Psoas muscle (tissue), 8 donors: Measurements from ENCODE around the gene KIAA1755. TPM values are rescaled to one million over a fixed set of nuclear protein-coding genes. Genes with fewer than 3 reads are reported as not detected.

Source experiments
- ATAC-seq, 4 donors: fragments of 200-7000 bp; cut with Tn5 transposase; one replicate each; pipeline ENCODE4 v1.9.1; 2020; ENCODE audit warnings: moderate library complexity in 3 of 4, mild to moderate bottlenecking in 2 of 4
- DNase-seq, 2 donors: peaks; one replicate each; pipeline ENCODE4 v3.0.0-alpha.2; 2020
- H3K27ac ChIP-seq: fragments of 200-600 bp; one replicate; pipeline ENCODE4 v1.8.0; 2022
- H3K27me3 ChIP-seq, 3 donors: fragments of 200-600 bp in 1 of 3; one replicate each; pipeline versions ENCODE4 v1.6.1 to v1.8.0; 2013 to 2022; ENCODE audit warnings: low read length in 2 of 3, mild to moderate bottlenecking in 2 of 3, moderate library complexity in 1 of 3; ENCODE audit not compliant: insufficient read depth in 3 of 3
- H3K36me3 ChIP-seq, 2 donors: fragments of 200-600 bp in 1 of 2; one replicate each; pipeline versions ENCODE4 v1.6.1 to v1.8.0; 2013 to 2022; ENCODE audit warnings: low read depth in 1 of 2, mild to moderate bottlenecking in 1 of 2, moderate library complexity in 1 of 2; ENCODE audit not compliant: insufficient read depth in 1 of 2
- H3K4me1 ChIP-seq: fragments of 200-600 bp; one replicate; pipeline ENCODE4 v1.8.0; 2022
- H3K4me3 ChIP-seq: fragments of 200-600 bp; one replicate; pipeline ENCODE4 v1.8.0; 2022; ENCODE audit warnings: mild to moderate bottlenecking
- H3K9me3 ChIP-seq: fragments of 200-600 bp; one replicate; pipeline ENCODE4 v1.8.0; 2022
- WGBS, 3 donors: extraction: QIAGEN DNeasy Blood & Tissue Kit; methylation state at CpG; one replicate each; pipeline versions ENCODE4 v1.1.6 to v1.1.7; 2013; 5-methylcytosine and 5-hydroxymethylcytosine counted together
- intact Hi-C, 2 donors: fragments of 100-400 bp; cut with DNase I; formaldehyde crosslinking; loops; one replicate each; pipeline versions ENCODE4 v1.11.0 to v1.14.2; 2022
- polyA plus RNA-seq, 3 donors: library from polyadenylated mRNA; stranded (reverse); fragments of 200-250 nt; gene quantifications; one replicate each; pipeline ENCODE4 v1.2.3, GENCODE V29; 2013
- total RNA-seq, 4 donors: library from RNA; stranded (reverse); fragmentation: NEBNext Ultra II Directional in 2 of 4; extraction: Animal tissue kit (Norgen Biotek cat#: 25700) in 2 of 4; gene quantifications; one replicate each; pipeline versions ENCODE4 v1.2.1 to v1.2.4, GENCODE V29; 2021 to 2023
- TF ChIP-seq, protein P1 (sequence below): fragments of 200-600 bp; IDR thresholded peaks from one replicate; pipeline ENCODE4 v1.8.0; 2022; ENCODE audit warnings: antibody characterized with exemption
- donor health status: healthy with polysubstance abuse.
- donor health status: DM: no; HTN: no; CAD: no; lungs with moderate emphysema.
- donor health status: Bipolar disorder and iron deficiency.
- donor health status: healthy.
- donor health status: DM: yes; HTN: yes; CAD: no.
- donor health status: DM: no; HTN: no; CAD: no.
- donor health status: DM: no; HTN: no; CAD: no.
- donor health status: DM: yes; HTN: yes; CAD: no.

Gene KIAA1755
- total and polyA plus RNA-seq, 7 donors: 0.16 to 2.4 (median 0.29) TPM

DNA sequence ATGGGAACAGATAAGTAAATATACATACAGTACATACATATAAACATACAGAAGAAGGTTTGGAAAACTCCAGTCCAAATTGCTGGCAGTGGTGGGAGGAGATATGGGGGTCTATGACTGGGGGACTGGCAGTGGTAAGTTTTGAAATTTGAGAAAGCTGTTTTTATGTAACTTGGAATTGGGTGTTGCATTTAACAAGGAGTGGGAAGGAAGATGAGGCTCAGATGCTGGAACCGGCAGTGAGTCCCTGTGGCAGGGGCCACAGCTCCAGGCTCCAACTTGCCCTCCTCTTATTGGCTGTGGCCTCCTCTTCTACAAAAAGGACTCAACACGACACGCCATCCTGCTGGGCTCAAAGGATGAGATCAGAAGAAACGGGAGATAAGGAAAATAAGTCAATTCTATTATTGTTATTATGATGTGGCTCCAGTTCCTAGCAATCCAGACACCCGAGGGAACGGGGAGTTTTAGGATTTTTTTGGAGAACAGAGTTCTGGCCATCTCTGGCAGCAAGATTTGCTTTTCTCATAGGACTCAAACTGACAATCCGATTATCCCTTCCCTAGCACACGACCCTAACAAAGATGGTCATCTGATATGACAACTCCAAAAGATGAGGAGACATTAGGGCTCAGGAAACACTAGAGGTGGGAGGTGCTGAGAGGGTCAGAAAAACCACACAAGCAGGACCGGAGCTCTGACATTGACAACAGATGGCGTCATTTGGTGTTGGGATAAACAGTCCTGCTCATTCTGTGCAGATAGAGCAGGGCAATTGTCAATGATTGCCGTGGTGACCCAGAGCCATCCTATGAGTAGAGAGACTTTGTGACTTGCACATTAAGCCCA is 89.5 kb downstream of the KIAA1755 start:
- DNase-seq: no peak
- H3K9me3 ChIP-seq: no peaks in the 10 kb centered on the region
- peaks cover 7% of the 10 kb centered on the region for H3K4me1 ChIP-seq
- no peak overlapping the region for H3K4me3 ChIP-seq
- TF ChIP-seq, protein P1, sequence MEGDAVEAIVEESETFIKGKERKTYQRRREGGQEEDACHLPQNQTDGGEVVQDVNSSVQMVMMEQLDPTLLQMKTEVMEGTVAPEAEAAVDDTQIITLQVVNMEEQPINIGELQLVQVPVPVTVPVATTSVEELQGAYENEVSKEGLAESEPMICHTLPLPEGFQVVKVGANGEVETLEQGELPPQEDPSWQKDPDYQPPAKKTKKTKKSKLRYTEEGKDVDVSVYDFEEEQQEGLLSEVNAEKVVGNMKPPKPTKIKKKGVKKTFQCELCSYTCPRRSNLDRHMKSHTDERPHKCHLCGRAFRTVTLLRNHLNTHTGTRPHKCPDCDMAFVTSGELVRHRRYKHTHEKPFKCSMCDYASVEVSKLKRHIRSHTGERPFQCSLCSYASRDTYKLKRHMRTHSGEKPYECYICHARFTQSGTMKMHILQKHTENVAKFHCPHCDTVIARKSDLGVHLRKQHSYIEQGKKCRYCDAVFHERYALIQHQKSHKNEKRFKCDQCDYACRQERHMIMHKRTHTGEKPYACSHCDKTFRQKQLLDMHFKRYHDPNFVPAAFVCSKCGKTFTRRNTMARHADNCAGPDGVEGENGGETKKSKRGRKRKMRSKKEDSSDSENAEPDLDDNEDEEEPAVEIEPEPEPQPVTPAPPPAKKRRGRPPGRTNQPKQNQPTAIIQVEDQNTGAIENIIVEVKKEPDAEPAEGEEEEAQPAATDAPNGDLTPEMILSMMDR: no peak
- 44 to 62% (median 48%) methylated on average over 11 of the region's 11 CpGs for WGBS, 3 donors
- no peak for ATAC-seq
- peaks cover 0 to 12% (median 0%) of the 10 kb centered on the region in 3 donors for H3K27me3 ChIP-seq
- H3K27ac ChIP-seq: peak overlapping the region; percentile 36
- H3K36me3 ChIP-seq: no peaks in the 10 kb centered on the region
- intact Hi-C loops: loop anchor here in 1 of 2 donors (5.0 kb wide), 1 partner anchor 46 kb away; no protein-coding TSS in a partner anchor

DNA sequence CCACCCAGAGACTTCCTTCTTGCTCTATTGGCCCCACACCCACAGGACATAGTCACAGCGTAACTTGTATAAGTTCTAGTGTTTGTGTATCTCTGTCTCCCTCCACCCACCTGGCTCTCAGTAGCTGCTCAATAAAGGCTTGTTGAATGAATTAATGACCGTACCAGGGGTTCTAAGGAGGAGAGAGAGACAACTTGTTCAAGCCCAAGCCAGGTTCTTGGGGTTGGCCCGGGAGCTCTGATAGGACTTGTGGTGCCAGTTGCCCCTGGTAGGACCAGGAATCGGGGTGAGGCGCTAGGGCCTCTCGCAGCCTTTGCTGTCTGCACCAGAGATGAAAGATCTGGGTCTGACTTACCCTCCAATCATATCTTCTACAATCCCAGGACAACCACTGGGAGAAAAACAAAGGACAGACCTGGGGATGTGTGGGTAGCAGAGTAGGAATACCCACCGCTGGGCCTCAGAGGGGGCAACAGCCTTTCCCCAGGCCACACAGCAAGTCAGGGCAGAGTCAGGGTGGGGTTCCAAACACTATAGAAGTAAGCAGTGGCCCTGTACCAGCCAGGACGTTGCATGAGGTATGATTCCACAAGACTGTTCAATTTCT is 90.2 kb downstream of the KIAA1755 start:
- H3K27ac ChIP-seq: no peak overlapping the region
- intact Hi-C loops: loop anchor here in 1 of 2 donors (5.0 kb wide), 1 partner anchor 47 kb away; no protein-coding TSS in a partner anchor

DNA sequence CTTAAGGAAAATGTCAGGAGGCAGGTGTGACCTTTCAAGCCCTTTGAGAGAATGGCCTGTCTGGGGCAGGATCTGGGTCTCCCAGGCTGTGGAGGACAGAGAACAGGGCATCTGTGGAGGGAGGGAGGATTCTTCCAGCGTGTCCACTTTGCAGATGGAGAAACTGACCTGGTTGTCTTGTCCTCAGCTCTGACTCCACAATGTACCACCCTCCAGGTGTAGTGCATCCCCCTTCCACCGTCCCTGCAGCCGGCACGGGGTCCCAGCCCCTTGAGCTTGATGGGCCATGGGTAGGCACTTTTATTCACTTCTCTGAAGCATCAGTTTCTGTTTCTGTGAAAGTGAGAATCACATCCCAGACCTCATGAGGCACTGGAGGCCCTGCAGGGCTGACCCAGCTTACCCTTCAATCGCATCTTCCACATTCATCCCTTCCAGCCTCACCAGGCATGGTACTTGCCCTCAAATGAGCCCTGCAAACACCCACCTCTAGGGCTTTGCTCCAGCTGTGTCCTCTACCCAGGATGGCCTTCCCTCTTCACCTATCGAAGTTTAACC is 90.8 kb downstream of the KIAA1755 start:
- peaks cover 0 to 8% (median 0%) of the 10 kb centered on the region in 3 donors for H3K27me3 ChIP-seq
- DNase-seq (no peak), ATAC-seq (no peak)
- WGBS, 3 donors: 85 to 91% (median 90%) methylated on average over 6 of the region's 6 CpGs
- TF ChIP-seq, protein P1: no peak
- H3K27ac ChIP-seq: no peak overlapping the region
- no peak overlapping the region for H3K4me3 ChIP-seq
- no peaks in the 10 kb centered on the region for H3K9me3 ChIP-seq
- intact Hi-C loops: loop anchor here (5.0 to 10.0 kb wide), 3 partner anchors 48 to 275 kb away; no protein-coding TSS in a partner anchor
- H3K4me1 ChIP-seq: peaks cover 8% of the 10 kb centered on the region
- H3K36me3 ChIP-seq: no peaks in the 10 kb centered on the region

More for the DNA sequence above, 90.2 kb downstream of the KIAA1755 start:
- Histone ChIP-seq H3K36me3 (no peaks in the 10 kb centered on the region), H3K4me1 (peaks cover 7% of the 10 kb centered on the region), H3K4me3 (no peak overlapping the region), H3K9me3 (no peaks in the 10 kb centered on the region), H3K27me3 (peaks cover 0 to 12% (median 0%) of the 10 kb centered on the region in 3 donors)
- WGBS, 3 donors: 55 to 78% (median 55%) methylated on average over 8 of the region's 8 CpGs
- ATAC-seq (no peak), DNase-seq (no peak)
- TF ChIP-seq, protein P1: no peak

DNA sequence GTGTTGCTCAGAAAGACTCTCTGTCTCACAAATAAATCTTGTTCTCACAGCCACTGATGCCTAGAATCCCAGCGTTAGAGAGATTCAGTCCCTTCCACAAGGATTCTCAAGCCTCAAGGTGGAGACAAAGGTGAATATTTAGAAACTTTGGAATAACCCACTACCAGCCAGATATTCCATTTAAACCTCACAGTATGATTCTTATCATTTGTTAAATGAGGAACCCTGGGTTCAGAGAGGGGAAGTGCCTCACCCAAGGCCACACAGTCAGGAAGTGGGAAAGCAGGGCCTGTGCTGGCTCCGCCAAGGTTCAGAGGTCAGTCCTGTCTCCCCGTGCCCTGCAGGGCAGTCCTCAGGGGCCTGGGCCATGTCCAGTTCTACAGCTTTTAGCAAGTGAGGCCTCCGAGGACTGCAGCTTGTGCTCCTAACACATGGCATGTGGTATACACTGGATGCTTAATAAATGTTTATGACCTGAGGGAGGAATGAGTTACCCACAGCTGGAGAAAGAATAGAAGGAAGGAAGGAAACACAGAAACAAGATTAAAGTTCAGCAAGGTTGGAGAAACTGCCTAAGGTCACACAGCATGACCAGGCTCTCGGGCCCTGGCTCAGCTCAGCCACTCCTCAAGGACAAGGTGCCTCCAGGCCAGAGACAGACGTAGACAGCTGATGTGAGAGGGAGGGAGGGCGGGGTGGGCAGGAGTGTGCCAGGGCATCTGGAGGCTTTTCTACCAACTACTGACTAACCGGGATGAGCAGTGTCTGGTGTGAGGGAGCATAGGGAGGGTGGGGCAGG is 91.5 kb downstream of the KIAA1755 start:
- DNase-seq (peak; percentile 44 to 67), ATAC-seq (peak in 2 of 4 donors; percentile 13 to 49)
- TF ChIP-seq, protein P1: no peak
- peak overlapping the region; percentile 41 for H3K27ac ChIP-seq
- H3K4me1 ChIP-seq: peaks cover 12% of the 10 kb centered on the region
- 67 to 79% (median 71%) methylated on average over 7 to 8 of the region's 8 CpGs for WGBS, 3 donors
- no peak overlapping the region for H3K4me3 ChIP-seq
- H3K27me3 ChIP-seq: peaks cover 0 to 4% (median 0%) of the 10 kb centered on the region in 3 donors
- H3K9me3 ChIP-seq: no peaks in the 10 kb centered on the region
- intact Hi-C loops: loop anchor here in 1 of 2 donors (5.0 to 10.0 kb wide), 2 partner anchors 53 to 274 kb away; no protein-coding TSS in a partner anchor
- no peaks in the 10 kb centered on the region for H3K36me3 ChIP-seq
